Panc1 (cell line): ENCODE measurements around the gene KRT25. TPM values are rescaled to one million over a fixed set of nuclear protein-coding genes. Genes with fewer than 3 reads are reported as not detected.

Experiments
- ATAC-seq: fragments of 200-7000 bp; cut with Tn5 transposase; 2 replicates; pipeline ENCODE4 v1.9.1; 2020; ENCODE audit warnings: mild to moderate bottlenecking, moderate library complexity
- BruUV-seq: library from RNA; stranded (reverse); fragments of 400-500 nt; replicated peaks from 2 replicates; lab custom pipeline; 2021; lab: Mats Ljungman, UMichigan
- CTCF ChIA-PET: fragments of 300-600 bp; sonication (Branson Sonifier 250); formaldehyde crosslinking; loops from one replicate; lab custom pipeline; 2022; ENCODE audit warnings: antibody characterized with exemption; lab: Charles Lee
- POLR2A ChIA-PET: fragments of 300-600 bp; sonication (Branson Sonifier 250); formaldehyde crosslinking; loops from one replicate; lab custom pipeline; 2022; ENCODE audit warnings: antibody characterized with exemption; lab: Charles Lee
- DNase-seq: peaks from one replicate; pipeline ENCODE4 v3.0.0-alpha.2; 2010; ENCODE audit warnings: low read depth, low spot score
- H3K27ac ChIP-seq: 2 replicates; pipeline ENCODE4 v1.5.1; 2011; ENCODE audit warnings: mild to moderate bottlenecking, low read length, inconsistent platforms
- H3K27me3 ChIP-seq: fragments of 200-500 bp; sonication (Bioruptor generic); 2 replicates; pipeline ENCODE4 v1.6.0; 2014; ENCODE audit warnings: low read length, inconsistent platforms; ENCODE audit not compliant: control insufficient read depth, insufficient read depth
- H3K36me3 ChIP-seq: fragments of 200-500 bp; sonication (Bioruptor generic); 2 replicates; pipeline ENCODE4 v1.5.1; 2014; ENCODE audit warnings: inconsistent platforms, mild to moderate bottlenecking, low read length, moderate library complexity; ENCODE audit not compliant: control insufficient read depth, insufficient read depth
- H3K4me1 ChIP-seq: 2 replicates; pipeline ENCODE4 v1.5.1; 2011; ENCODE audit warnings: inconsistent platforms, mild to moderate bottlenecking, low read length, moderate library complexity; ENCODE audit not compliant: control insufficient read depth, insufficient read depth
- H3K4me3 ChIP-seq, 2 experiments: 2 replicates each; pipeline ENCODE4 v1.5.1; 2011 to 2012; ENCODE audit warnings: low read depth in 2 of 2, low read length in 2 of 2, mild to moderate bottlenecking in 2 of 2, inconsistent platforms in 1 of 2, moderate library complexity in 1 of 2
- H3K9me3 ChIP-seq: fragments of 200-500 bp; sonication (Bioruptor generic); 2 replicates; pipeline ENCODE4 v1.5.1; 2014; ENCODE audit warnings: low read depth, mild to moderate bottlenecking, inconsistent platforms, low read length, moderate library complexity; ENCODE audit not compliant: control insufficient read depth, insufficient read depth
- POLR2AphosphoS5 ChIP-seq: IDR thresholded peaks from 2 replicates; pipeline ENCODE4 v1.6.1; 2012; ENCODE audit warnings: mild to moderate bottlenecking, low read depth, low read length, moderate library complexity
- SIN3A ChIP-seq: IDR thresholded peaks from 2 replicates; pipeline ENCODE4 v1.6.1; 2012; ENCODE audit warnings: low read depth, mild to moderate bottlenecking, low read length, moderate library complexity, borderline replicate concordance; ENCODE audit not compliant: insufficient read depth
- TCF7L2 ChIP-seq: IDR thresholded peaks from 2 replicates; pipeline ENCODE4 v1.6.1; 2011; ENCODE audit warnings: mild to moderate bottlenecking, low read depth, low read length, inconsistent platforms
- in situ Hi-C: cut with HindIII; loops from 2 replicates; pipeline ENCODE4 v1.10.0; 2016; ENCODE audit warnings: low sequenced_read_pairs, low pct_unique_long_range_greater_than_20kb
- intact Hi-C: fragments of 100-400 bp; cut with micrococcal nuclease; formaldehyde crosslinking; loops from one replicate; pipeline ENCODE4 v1.10.0; 2022; ENCODE audit not compliant: unreplicated experiment
- total RNA-seq: library from RNA; stranded (reverse); gene quantifications from one replicate; pipeline ENCODE4 v1.2.1, GENCODE V29; 2021; ENCODE audit not compliant: unreplicated experiment
- TF ChIP-seq, protein P1 (sequence below), 2 experiments: IDR thresholded peaks; 2 replicates each; pipeline ENCODE4 v1.6.1; 2011 to 2012; ENCODE audit warnings: low read depth in 2 of 2, control low read depth in 1 of 2, low read length in 1 of 2, mild to moderate bottlenecking in 1 of 2, moderate library complexity in 1 of 2; ENCODE audit not compliant: insufficient read depth in 1 of 2
- TF ChIP-seq, protein P2 (sequence below): fragments of 450-650 bp; IDR thresholded peaks from 2 replicates; pipeline ENCODE4 v1.5.1; 2017; ENCODE audit warnings: mild to moderate bottlenecking

The KRT25 gene
- total RNA-seq, 1 experiment from 2014 or later = not detected

DNA sequence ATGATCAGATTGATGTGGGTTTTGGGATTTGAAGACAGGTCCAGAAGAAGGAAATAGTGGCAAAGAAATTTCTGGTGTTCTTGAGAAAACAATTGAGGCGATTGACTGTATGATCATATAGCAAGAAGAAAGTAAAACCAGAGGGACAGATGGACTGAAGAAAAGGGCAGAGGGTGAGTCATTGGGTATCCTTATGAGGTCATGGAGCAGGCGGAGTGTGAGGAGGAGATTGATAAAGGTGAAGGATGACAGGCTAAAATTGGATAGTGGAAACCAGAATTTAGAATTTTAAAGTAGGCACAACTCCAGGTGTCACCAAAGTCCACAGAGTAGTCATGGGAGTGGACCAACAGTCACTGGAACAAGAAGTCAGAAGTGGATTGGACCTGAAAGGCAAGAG, 46.0 kb upstream of the KRT25 start:
- Histone ChIP-seq H3K4me3 (no peak overlapping the region), H3K36me3 (no peaks in the 10 kb centered on the region), H3K27ac (no peak overlapping the region), H3K27me3 (peaks cover 30% of the 10 kb centered on the region), H3K9me3 (no peaks in the 10 kb centered on the region), H3K4me1 (peaks cover 5% of the 10 kb centered on the region)
- intact Hi-C loops = loop anchor here (5.0 kb wide), 1 partner anchor 51 kb away; no protein-coding TSS in a partner anchor
- ChIA-PET POLR2A (no interaction called here), CTCF (interaction anchor here (0.7 kb wide), 1 partner anchor 720 kb away, joined by 4 read pairs; no protein-coding TSS in a partner anchor)
- in situ Hi-C loops = no loop called here
- DNase-seq (no peak), ATAC-seq (no peak)
- TF ChIP-seq, protein P1, sequence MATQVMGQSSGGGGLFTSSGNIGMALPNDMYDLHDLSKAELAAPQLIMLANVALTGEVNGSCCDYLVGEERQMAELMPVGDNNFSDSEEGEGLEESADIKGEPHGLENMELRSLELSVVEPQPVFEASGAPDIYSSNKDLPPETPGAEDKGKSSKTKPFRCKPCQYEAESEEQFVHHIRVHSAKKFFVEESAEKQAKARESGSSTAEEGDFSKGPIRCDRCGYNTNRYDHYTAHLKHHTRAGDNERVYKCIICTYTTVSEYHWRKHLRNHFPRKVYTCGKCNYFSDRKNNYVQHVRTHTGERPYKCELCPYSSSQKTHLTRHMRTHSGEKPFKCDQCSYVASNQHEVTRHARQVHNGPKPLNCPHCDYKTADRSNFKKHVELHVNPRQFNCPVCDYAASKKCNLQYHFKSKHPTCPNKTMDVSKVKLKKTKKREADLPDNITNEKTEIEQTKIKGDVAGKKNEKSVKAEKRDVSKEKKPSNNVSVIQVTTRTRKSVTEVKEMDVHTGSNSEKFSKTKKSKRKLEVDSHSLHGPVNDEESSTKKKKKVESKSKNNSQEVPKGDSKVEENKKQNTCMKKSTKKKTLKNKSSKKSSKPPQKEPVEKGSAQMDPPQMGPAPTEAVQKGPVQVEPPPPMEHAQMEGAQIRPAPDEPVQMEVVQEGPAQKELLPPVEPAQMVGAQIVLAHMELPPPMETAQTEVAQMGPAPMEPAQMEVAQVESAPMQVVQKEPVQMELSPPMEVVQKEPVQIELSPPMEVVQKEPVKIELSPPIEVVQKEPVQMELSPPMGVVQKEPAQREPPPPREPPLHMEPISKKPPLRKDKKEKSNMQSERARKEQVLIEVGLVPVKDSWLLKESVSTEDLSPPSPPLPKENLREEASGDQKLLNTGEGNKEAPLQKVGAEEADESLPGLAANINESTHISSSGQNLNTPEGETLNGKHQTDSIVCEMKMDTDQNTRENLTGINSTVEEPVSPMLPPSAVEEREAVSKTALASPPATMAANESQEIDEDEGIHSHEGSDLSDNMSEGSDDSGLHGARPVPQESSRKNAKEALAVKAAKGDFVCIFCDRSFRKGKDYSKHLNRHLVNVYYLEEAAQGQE (IDR thresholded peaks at IDR 0.05; ENCODE audit: insufficient read depth in 1 of 2, low read depth in 2 of 2, low read length in 1 of 2) = no peak
- TF ChIP-seq, protein P2, sequence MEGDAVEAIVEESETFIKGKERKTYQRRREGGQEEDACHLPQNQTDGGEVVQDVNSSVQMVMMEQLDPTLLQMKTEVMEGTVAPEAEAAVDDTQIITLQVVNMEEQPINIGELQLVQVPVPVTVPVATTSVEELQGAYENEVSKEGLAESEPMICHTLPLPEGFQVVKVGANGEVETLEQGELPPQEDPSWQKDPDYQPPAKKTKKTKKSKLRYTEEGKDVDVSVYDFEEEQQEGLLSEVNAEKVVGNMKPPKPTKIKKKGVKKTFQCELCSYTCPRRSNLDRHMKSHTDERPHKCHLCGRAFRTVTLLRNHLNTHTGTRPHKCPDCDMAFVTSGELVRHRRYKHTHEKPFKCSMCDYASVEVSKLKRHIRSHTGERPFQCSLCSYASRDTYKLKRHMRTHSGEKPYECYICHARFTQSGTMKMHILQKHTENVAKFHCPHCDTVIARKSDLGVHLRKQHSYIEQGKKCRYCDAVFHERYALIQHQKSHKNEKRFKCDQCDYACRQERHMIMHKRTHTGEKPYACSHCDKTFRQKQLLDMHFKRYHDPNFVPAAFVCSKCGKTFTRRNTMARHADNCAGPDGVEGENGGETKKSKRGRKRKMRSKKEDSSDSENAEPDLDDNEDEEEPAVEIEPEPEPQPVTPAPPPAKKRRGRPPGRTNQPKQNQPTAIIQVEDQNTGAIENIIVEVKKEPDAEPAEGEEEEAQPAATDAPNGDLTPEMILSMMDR = no peak
- no peak for TF ChIP-seq SIN3A
- TF ChIP-seq TCF7L2 = no peak
- TF ChIP-seq POLR2AphosphoS5 = no peak
- BruUV-seq = no TSS peak

DNA sequence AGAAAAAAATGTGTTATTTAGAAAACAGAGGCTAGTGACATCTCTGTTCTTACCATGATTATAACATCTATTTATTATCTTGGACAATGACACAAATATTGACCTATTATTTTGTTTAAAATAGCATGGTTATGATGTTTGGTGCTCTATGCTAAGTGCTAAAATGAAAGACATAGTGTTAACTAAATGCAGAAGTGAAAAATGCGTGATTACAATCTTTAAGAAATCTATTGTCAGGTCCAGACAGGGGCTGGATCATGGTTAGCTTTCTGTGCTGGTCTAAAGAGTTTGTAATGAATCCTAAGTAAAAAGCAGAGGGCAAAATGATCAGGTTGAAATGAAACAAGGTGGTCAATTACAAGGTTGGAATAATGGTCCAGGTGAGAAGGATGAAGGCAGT, 45.2 kb upstream of the KRT25 start:
- intact Hi-C loops = loop anchor here (5.0 kb wide), 1 partner anchor 52 kb away; no protein-coding TSS in a partner anchor
- ChIA-PET CTCF (no interaction called here), POLR2A (no interaction called here)
- ATAC-seq (no peak), DNase-seq (no peak)
- in situ Hi-C loops = no loop called here
- Histone ChIP-seq H3K27me3 (peaks cover 27% of the 10 kb centered on the region), H3K9me3 (no peaks in the 10 kb centered on the region), H3K36me3 (no peaks in the 10 kb centered on the region), H3K27ac (no peak overlapping the region), H3K4me3 (no peak overlapping the region), H3K4me1 (peaks cover 5% of the 10 kb centered on the region)
- no TSS peak for BruUV-seq
- TF ChIP-seq POLR2AphosphoS5 = no peak
- TF ChIP-seq, protein P2 = no peak
- TF ChIP-seq TCF7L2 = no peak
